MM.1S (cell line): Measurements from ENCODE around the gene ENDOU.

Experiments
- DNase-seq: peaks from one replicate; pipeline ENCODE4 v3.0.0-alpha.2; 2015
- H2AFZ ChIP-seq: fragments of 300-600 bp; sonication (generic); 2 replicates; pipeline ENCODE4 v1.6.0; 2016; ENCODE audit warnings: antibody characterized with exemption, low read length
- H3F3A ChIP-seq: fragments of 300-600 bp; sonication (generic); 2 replicates; pipeline ENCODE4 v1.6.1; 2016; ENCODE audit warnings: mild to moderate bottlenecking, antibody characterized with exemption, low read length, moderate library complexity, mixed read lengths; ENCODE audit not compliant: insufficient read depth
- H3K27ac ChIP-seq: fragments of 300-600 bp; sonication (generic); 2 replicates; pipeline ENCODE4 v1.5.1; 2016; ENCODE audit warnings: mild to moderate bottlenecking, low read length
- H3K27me3 ChIP-seq: fragments of 300-600 bp; sonication (generic); replicated peaks from 2 replicates; pipeline ENCODE4 v1.6.0; 2016; ENCODE audit warnings: low read length; ENCODE audit not compliant: insufficient read depth
- H3K36me3 ChIP-seq: fragments of 300-600 bp; sonication (generic); replicated peaks from 2 replicates; pipeline ENCODE4 v1.6.1; 2016; ENCODE audit warnings: mild to moderate bottlenecking, low read length, mixed read lengths; ENCODE audit not compliant: insufficient read depth
- H3K4me1 ChIP-seq: fragments of 300-600 bp; sonication (generic); 2 replicates; pipeline ENCODE4 v1.6.1; 2016; ENCODE audit warnings: low read length, mixed read lengths
- H3K4me2 ChIP-seq: fragments of 300-600 bp; sonication (generic); 2 replicates; pipeline ENCODE4 v1.6.0; 2016; ENCODE audit warnings: low read depth, low read length
- H3K4me3 ChIP-seq: fragments of 300-600 bp; sonication (generic); 2 replicates; pipeline ENCODE4 v1.5.1; 2016; ENCODE audit warnings: low read length, mixed read lengths
- H3K79me2 ChIP-seq: fragments of 300-600 bp; sonication (generic); 2 replicates; pipeline ENCODE4 v1.6.1; 2016; ENCODE audit warnings: mixed run types, low read length, mixed read lengths
- H3K9ac ChIP-seq: fragments of 300-600 bp; sonication (generic); 2 replicates; pipeline ENCODE4 v1.6.1; 2016; ENCODE audit warnings: low read length, mixed read lengths
- H3K9me2 ChIP-seq: fragments of 300-600 bp; sonication (generic); replicated peaks from 2 replicates; pipeline ENCODE4 v1.6.1; 2016; ENCODE audit warnings: mild to moderate bottlenecking, low read length, mixed read lengths; ENCODE audit not compliant: insufficient read depth
- H3K9me3 ChIP-seq: fragments of 300-600 bp; sonication (generic); replicated peaks from 2 replicates; pipeline ENCODE4 v1.6.1; 2016; ENCODE audit warnings: mild to moderate bottlenecking, low read length, mixed read lengths; ENCODE audit not compliant: insufficient read depth
- H4K20me1 ChIP-seq: fragments of 300-600 bp; sonication (generic); 2 replicates; pipeline ENCODE4 v1.6.1; 2016; ENCODE audit warnings: mild to moderate bottlenecking, low read length, moderate library complexity, mixed read lengths; ENCODE audit not compliant: insufficient read depth
- CTCF ChIP-seq: fragments of 300-600 bp; sonication (generic); IDR thresholded peaks from 2 replicates; pipeline ENCODE4 v1.5.1; 2016; ENCODE audit warnings: antibody characterized with exemption, low read length, mixed read lengths
- EZH2 ChIP-seq: fragments of 300-600 bp; sonication (generic); optimal IDR thresholded peaks from 2 replicates; pipeline ENCODE3; 2017; ENCODE audit warnings: low read depth, mild to moderate bottlenecking, antibody characterized with exemption, low read length, mixed read lengths
- EZH2phosphoT487 ChIP-seq: fragments of 300-600 bp; sonication (generic); IDR thresholded peaks from 2 replicates; pipeline ENCODE4 v1.6.1; 2018; ENCODE audit warnings: antibody characterized with exemption, low read length

Gene ENDOU

GRCh38 chr12:47744005-47744651 is 18.8 kb upstream of the ENDOU start:
- Histone ChIP-seq H3F3A (peaks cover 5% of the 10 kb centered on the region; the same call in 1 of the 2 replicates), H3K36me3 (no peaks in the 10 kb centered on the region), H3K4me2 (no peak overlapping the region), H3K4me3 (no peak overlapping the region), H3K9ac (no peak overlapping the region), H3K27me3 (no peaks in the 10 kb centered on the region), H3K4me1 (peaks cover 34% of the 10 kb centered on the region), H4K20me1 (no peaks in the 10 kb centered on the region), H3K79me2 (no peaks in the 10 kb centered on the region), H3K9me2 (no peaks in the 10 kb centered on the region), H3K9me3 (no peaks in the 10 kb centered on the region), H2AFZ (peak overlapping the region; percentile 39; the same call in 1 of the 2 replicates), H3K27ac (no peak overlapping the region)
- TF ChIP-seq EZH2: no peak
- TF ChIP-seq CTCF: peak; percentile 86
- DNase-seq: peak; percentile 78

GRCh38 chr12:47743311-47743860 is 18.1 kb upstream of the ENDOU start:
- TF ChIP-seq EZH2phosphoT487 (no peak), CTCF (no peak), EZH2 (no peak)
- H3K9me3 ChIP-seq: no peaks in the 10 kb centered on the region
- no peak overlapping the region for H2AFZ ChIP-seq
- H3K27ac ChIP-seq: no peak overlapping the region
- H3K36me3 ChIP-seq: no peaks in the 10 kb centered on the region
- H3K9ac ChIP-seq: no peak overlapping the region
- H3K9me2 ChIP-seq: no peaks in the 10 kb centered on the region
- H3K79me2 ChIP-seq: no peaks in the 10 kb centered on the region
- H3K4me2 ChIP-seq: no peak overlapping the region
- peaks cover 5% of the 10 kb centered on the region; the same call in 1 of the 2 replicates for H3F3A ChIP-seq
- DNase-seq: no peak
- H3K4me1 ChIP-seq: peaks cover 34% of the 10 kb centered on the region
- H3K27me3 ChIP-seq: no peaks in the 10 kb centered on the region
- no peaks in the 10 kb centered on the region for H4K20me1 ChIP-seq
- no peak overlapping the region for H3K4me3 ChIP-seq

DNA sequence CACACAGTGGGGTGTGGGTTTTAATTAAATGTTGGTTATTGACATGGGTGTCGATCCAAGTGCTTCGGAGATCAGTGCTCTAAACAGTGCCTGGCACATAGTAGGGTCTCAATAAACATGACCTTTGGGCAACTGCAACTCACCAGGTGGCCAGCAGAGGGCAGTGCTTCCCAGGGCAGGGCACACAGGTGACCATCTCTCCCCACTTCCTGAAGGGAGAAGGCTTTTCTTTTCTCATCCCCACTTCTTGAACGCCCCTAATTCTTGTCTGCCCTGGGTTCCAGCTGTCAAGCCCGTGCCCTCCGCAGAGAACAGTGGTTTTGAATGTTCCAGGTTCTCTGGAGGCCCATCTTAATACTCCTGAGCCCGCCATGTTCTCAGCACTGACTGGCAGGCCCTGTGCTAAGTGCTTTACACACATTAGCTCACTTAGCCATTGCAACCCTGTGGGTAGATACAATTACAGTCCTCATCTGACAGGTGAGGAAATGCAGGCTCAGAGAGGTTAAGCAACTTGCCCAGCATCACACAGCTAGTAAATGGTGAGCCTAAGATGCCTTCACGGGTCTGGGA is 17.0 kb upstream of the ENDOU start:
- no peaks in the 10 kb centered on the region for H4K20me1 ChIP-seq
- peak; percentile 47 for DNase-seq

More for the DNA sequence above, 17.0 kb upstream of the ENDOU start:
- Histone ChIP-seq H2AFZ (no peak overlapping the region; the same call in 1 of the 2 replicates), H3K4me1 (peaks cover 26% of the 10 kb centered on the region), H3K9me3 (no peaks in the 10 kb centered on the region), H3K36me3 (no peaks in the 10 kb centered on the region), H3K27ac (no peak overlapping the region), H3K4me2 (no peak overlapping the region), H3K79me2 (no peaks in the 10 kb centered on the region), H3F3A (peaks cover 5% of the 10 kb centered on the region; the same call in 1 of the 2 replicates), H3K27me3 (no peaks in the 10 kb centered on the region), H3K9me2 (no peaks in the 10 kb centered on the region), H3K4me3 (no peak overlapping the region), H3K9ac (no peak overlapping the region)
- TF ChIP-seq EZH2 (no peak), CTCF (peak; percentile 96), EZH2phosphoT487 (no peak)
